ENCODE data around the gene TGM3.

GRCh38 chr20:2326046-2326445 is 30.2 kb downstream of the TGM3 start:
- TF ChIP-seq CTCF (conservative IDR thresholded peaks at IDR 0.05 in 1 of 2, IDR thresholded peaks at IDR 0.05 in 1 of 2; ENCODE audit: low read depth in 1 of 2, low read length in 2 of 2) (no peak), EZH2 (IDR thresholded peaks at IDR 0.05; ENCODE audit: low read length, missing control alignments) (no peak)
